GM12878 (cell line): Measurements from ENCODE around the gene CSTB. TPM values are rescaled to one million over a fixed set of nuclear protein-coding genes. Genes with fewer than 3 reads are reported as not detected.

Experiments used
- BCLAF1 ChIP-seq: fragments of 450-650 bp; IDR thresholded peaks from 2 replicates; pipeline ENCODE4 v1.6.1; 2017; ENCODE audit warnings: antibody characterized with exemption, mild to moderate bottlenecking, moderate library complexity
- CBX5 ChIP-seq: sonication (generic); IDR thresholded peaks from 2 replicates; pipeline ENCODE4 v1.6.1; 2016; ENCODE audit warnings: low read depth, moderate library complexity, mild to moderate bottlenecking, inconsistent platforms
- CHD2 ChIP-seq: IDR thresholded peaks from 2 replicates; pipeline ENCODE4 v1.6.1; 2011; ENCODE audit warnings: low read depth, low read length, improper control_type of control experiment, borderline replicate concordance
- CREM ChIP-seq: IDR thresholded peaks from 2 replicates; pipeline ENCODE4 v1.6.1; 2014; ENCODE audit warnings: antibody characterized with exemption, low read depth
- EZH2 ChIP-seq: IDR thresholded peaks from 2 replicates; pipeline ENCODE4 v1.6.1; 2012; ENCODE audit warnings: low read depth, mild to moderate bottlenecking, control low read depth, inconsistent platforms, low read length, borderline replicate concordance; ENCODE audit not compliant: control insufficient read depth
- HSF1 ChIP-seq: fragments of 150-350 bp; IDR thresholded peaks from 2 replicates; pipeline ENCODE4 v1.6.1; 2014; ENCODE audit warnings: mild to moderate bottlenecking, low read depth, low read length
- IKZF2 ChIP-seq, 2 experiments: fragments of 450-650 bp; IDR thresholded peaks; 2 replicates each; pipeline ENCODE4 v1.6.1; 2017; ENCODE audit warnings: mild to moderate bottlenecking in 2 of 2, moderate library complexity in 2 of 2
- KDM1A ChIP-seq: fragments of 200-600 bp; sonication (generic); IDR thresholded peaks from 2 replicates; pipeline ENCODE4 v1.6.1; 2016; ENCODE audit warnings: borderline replicate concordance
- MXI1 ChIP-seq: fragments of 150-350 bp; IDR thresholded peaks from 2 replicates; pipeline ENCODE4 v1.6.1; 2011; ENCODE audit warnings: low read depth, mild to moderate bottlenecking, inconsistent platforms, low read length, improper control_type of control experiment
- NRF1 ChIP-seq: conservative IDR thresholded peaks from 2 replicates; pipeline ENCODE4 v1.6.1; 2011; ENCODE audit warnings: mild to moderate bottlenecking, low read depth, low read length, improper control_type of control experiment
- POLR2AphosphoS5 ChIP-seq: IDR thresholded peaks from 2 replicates; pipeline ENCODE4 v1.6.1; 2011; ENCODE audit warnings: mild to moderate bottlenecking, low read length, inconsistent platforms
- RUNX3 ChIP-seq: IDR thresholded peaks from 2 replicates; pipeline ENCODE4 v1.6.1; 2012; ENCODE audit warnings: low read length, inconsistent platforms
- TCF3 ChIP-seq: IDR thresholded peaks from 2 replicates; pipeline ENCODE4 v1.6.1; 2012; ENCODE audit warnings: low read depth, mild to moderate bottlenecking, low read length, borderline replicate concordance; ENCODE audit not compliant: insufficient read depth
- USF1 ChIP-seq: IDR thresholded peaks from 2 replicates; pipeline ENCODE4 v1.6.1; 2011; ENCODE audit warnings: borderline replicate concordance, low read depth, mild to moderate bottlenecking, moderate library complexity, mixed read lengths, low read length; ENCODE audit not compliant: insufficient read depth; ENCODE audit errors: extremely low read length
- ZNF24 ChIP-seq: fragments of 450-650 bp; IDR thresholded peaks from 2 replicates; pipeline ENCODE4 v1.6.1; 2017; ENCODE audit warnings: antibody characterized with exemption, mild to moderate bottlenecking
- polyA plus RNA-seq, 11 experiments: library from polyadenylated mRNA; depleted of rRNA in 4 of 11; unstranded in 6 of 11; stranded (reverse) in 5 of 11; fragments of >200 nt; fragmentation: Nextera tagmentation in 4 of 11; fragmentation: Illumina TruSeq in 1 of 11; extraction: Ambion mirVana in 4 of 11; extraction: Trizol in 1 of 11; gene quantifications; 1 replicate in 1 of 11; 2 replicates in 10 of 11; pipeline versions ENCODE4 v1.2.1 to v1.2.3, GENCODE V29; 2011 to 2016; ENCODE audit warnings: inconsistent platforms in 2 of 11, missing spikeins in 2 of 11, low read depth in 1 of 11
- total RNA-seq, 4 experiments: library from RNA; depleted of rRNA in 3 of 4; stranded (reverse); fragments of >200 nt in 3 of 4; fragmentation: Illumina TruSeq in 1 of 4; extraction: Trizol in 1 of 4; gene quantifications; 2 replicates each; pipeline versions ENCODE4 v1.2.1 to v1.2.3, GENCODE V29; 2013 to 2021
- TF ChIP-seq, protein P1 (sequence below), 3 experiments: IDR thresholded peaks in 2 of 3; conservative IDR thresholded peaks in 1 of 3; 2 replicates each; pipeline ENCODE4 v1.5.1; 2011; ENCODE audit warnings: low read depth in 3 of 3, low read length in 3 of 3, mild to moderate bottlenecking in 3 of 3, control low read depth in 2 of 3, moderate library complexity in 2 of 3, inconsistent platforms in 1 of 3, mixed read lengths in 1 of 3; ENCODE audit not compliant: control insufficient read depth in 2 of 3, insufficient read depth in 1 of 3; ENCODE audit errors: extremely low read depth in 1 of 3
- TF ChIP-seq, protein P2 (sequence below): fragments of 450-650 bp; formaldehyde crosslinking; IDR thresholded peaks from 2 replicates; pipeline ENCODE4 v1.4.0; 2022; ENCODE audit warnings: mild to moderate bottlenecking, moderate library complexity

CSTB gene
- total and polyA plus RNA-seq, 10 of the 15 experiments (the other 5 are each of a cell fraction or from before 2014, with no cell fraction given): 12.5 to 82.7 (median 41.9) TPM

DNA sequence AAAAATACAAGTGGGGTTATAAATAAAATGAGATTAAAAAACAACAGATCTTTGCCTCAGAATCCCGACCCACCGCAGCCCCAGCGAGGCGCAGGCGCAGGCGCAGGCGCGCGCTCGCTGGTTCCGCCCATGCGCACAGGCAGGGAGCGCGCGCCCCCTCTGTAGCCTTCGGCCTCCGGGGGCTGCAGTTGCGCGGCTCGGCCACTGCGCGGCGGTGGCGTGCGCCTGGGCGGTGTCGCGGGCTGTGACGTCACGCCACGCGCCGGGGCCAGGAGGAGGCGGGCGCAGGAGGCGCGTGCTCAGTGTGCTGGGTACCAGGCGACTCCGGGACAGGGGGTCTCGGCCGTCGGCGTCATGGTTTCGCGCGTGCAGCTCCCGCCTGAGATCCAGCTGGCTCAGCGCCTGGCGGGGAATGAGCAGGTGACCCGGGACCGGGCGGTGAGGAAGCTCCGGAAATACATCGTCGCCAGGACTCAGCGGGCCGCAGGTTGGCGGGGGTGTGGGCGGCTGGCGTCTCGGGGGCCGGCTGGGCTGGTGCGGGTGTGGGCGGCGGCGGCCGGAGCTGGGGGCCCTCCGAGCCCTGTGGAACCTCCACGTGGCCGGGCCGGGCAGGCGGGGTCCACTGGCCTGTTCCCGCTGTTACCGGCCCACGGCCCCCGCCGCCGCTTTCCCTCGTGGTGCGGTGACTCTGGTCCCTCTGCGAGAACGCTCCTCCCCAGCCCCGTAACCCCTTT is 13.3 kb upstream of the CSTB start, which contains the start of gene RRP1 (continued):
- peak; percentile 38; the same call in 1 of the 2 replicates for TF ChIP-seq BCLAF1
- no peak for TF ChIP-seq KDM1A
- 0 out of 2 replicates have a peak, but pooled peaks have one; percentile 42 for TF ChIP-seq TCF3
- TF ChIP-seq RUNX3: peak; percentile 30
- TF ChIP-seq, protein P1, sequence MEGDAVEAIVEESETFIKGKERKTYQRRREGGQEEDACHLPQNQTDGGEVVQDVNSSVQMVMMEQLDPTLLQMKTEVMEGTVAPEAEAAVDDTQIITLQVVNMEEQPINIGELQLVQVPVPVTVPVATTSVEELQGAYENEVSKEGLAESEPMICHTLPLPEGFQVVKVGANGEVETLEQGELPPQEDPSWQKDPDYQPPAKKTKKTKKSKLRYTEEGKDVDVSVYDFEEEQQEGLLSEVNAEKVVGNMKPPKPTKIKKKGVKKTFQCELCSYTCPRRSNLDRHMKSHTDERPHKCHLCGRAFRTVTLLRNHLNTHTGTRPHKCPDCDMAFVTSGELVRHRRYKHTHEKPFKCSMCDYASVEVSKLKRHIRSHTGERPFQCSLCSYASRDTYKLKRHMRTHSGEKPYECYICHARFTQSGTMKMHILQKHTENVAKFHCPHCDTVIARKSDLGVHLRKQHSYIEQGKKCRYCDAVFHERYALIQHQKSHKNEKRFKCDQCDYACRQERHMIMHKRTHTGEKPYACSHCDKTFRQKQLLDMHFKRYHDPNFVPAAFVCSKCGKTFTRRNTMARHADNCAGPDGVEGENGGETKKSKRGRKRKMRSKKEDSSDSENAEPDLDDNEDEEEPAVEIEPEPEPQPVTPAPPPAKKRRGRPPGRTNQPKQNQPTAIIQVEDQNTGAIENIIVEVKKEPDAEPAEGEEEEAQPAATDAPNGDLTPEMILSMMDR (IDR thresholded peaks at IDR 0.05 in 2 of 3, conservative IDR thresholded peaks at IDR 0.05 in 1 of 3; ENCODE audit: control insufficient read depth in 2 of 3, extremely low read depth in 1 of 3, insufficient read depth in 1 of 3, low read depth in 3 of 3, low read length in 3 of 3): peak; percentile 88 to 100 (median 99); a peak in 5 of 6 replicates
- peak; percentile 76; the same call in 1 of the 2 replicates for TF ChIP-seq POLR2AphosphoS5
- peak; percentile 95 for TF ChIP-seq NRF1
- no peak for TF ChIP-seq IKZF2 (IDR thresholded peaks at IDR 0.05)
- TF ChIP-seq CHD2: peak; percentile 76
- no peak; the same call in 1 of the 2 replicates for TF ChIP-seq HSF1
- peak; percentile 98 for TF ChIP-seq MXI1
- TF ChIP-seq USF1: peak; percentile 23
- TF ChIP-seq CREM: peak; percentile 99
- TF ChIP-seq CBX5: no peak
- TF ChIP-seq, protein P2, sequence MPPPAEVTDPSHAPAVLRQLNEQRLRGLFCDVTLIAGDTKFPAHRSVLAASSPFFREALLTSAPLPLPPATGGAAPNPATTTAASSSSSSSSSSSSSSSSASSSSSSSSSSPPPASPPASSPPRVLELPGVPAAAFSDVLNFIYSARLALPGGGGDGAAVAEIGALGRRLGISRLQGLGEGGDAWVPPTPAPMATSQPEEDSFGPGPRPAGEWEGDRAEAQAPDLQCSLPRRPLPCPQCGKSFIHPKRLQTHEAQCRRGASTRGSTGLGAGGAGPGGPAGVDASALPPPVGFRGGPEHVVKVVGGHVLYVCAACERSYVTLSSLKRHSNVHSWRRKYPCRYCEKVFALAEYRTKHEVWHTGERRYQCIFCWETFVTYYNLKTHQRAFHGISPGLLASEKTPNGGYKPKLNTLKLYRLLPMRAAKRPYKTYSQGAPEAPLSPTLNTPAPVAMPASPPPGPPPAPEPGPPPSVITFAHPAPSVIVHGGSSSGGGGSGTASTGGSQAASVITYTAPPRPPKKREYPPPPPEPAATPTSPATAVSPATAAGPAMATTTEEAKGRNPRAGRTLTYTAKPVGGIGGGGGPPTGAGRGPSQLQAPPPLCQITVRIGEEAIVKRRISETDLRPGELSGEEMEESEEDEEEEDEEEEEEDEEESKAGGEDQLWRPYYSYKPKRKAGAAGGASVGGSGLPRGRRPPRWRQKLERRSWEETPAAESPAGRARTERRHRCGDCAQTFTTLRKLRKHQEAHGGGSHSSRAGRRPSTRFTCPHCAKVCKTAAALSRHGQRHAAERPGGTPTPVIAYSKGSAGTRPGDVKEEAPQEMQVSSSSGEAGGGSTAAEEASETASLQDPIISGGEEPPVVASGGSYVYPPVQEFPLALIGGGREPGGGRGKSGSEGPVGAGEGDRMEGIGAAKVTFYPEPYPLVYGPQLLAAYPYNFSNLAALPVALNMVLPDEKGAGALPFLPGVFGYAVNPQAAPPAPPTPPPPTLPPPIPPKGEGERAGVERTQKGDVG (CRISPR knock-in tag): no peak
- TF ChIP-seq ZNF24: peak; percentile 64; the same call in 1 of the 2 replicates
- TF ChIP-seq EZH2: no peak
